Neural progenitor cell (in vitro differentiated cells): ENCODE results near the gene IKBKG.

Source experiments
- CTCF ChIP-seq: fragments of 200-600 bp; sonication (generic); IDR thresholded peaks from 2 replicates; pipeline ENCODE4 v1.5.1; 2017; ENCODE audit warnings: antibody characterized with exemption, mild to moderate bottlenecking
- EZH2 ChIP-seq: fragments of 200-600 bp; sonication (generic); IDR thresholded peaks from 2 replicates; pipeline ENCODE4 v1.6.1; 2017; ENCODE audit warnings: antibody characterized with exemption, mild to moderate bottlenecking, moderate library complexity
- EZH2phosphoT487 ChIP-seq: fragments of 200-600 bp; sonication (generic); IDR thresholded peaks from 2 replicates; pipeline ENCODE4 v1.6.1; 2017; ENCODE audit warnings: antibody characterized with exemption

GRCh38 chrX:154509455-154509854, 38.0 kb upstream of the IKBKG start:
- no peak for TF ChIP-seq CTCF
- TF ChIP-seq EZH2, result no peak
- no peak for TF ChIP-seq EZH2phosphoT487
